NCI-H1105 (cell line): ENCODE results near the gene BABAM1.

Experiments used
- DNase-seq: peaks from one replicate; lab custom pipeline; 2025; lab: John Stamatoyannopoulos, UW

The BABAM1 gene

DNA sequence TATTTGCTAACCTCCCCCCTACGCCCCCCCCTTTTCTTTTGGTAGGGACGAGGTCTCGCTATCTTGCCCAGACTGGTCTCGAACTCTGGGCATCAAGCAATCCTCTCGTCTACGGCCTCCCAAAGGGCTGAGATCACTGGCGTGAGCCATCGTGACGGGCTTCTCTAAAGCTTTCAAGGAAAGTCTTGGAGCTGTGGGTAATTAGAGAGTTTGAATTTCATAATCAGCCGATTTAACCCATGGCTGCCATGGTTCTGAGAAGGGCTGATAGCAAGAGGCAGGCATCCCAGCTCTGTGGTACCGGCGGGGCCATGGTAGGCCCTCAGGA, 36.7 kb downstream of the BABAM1 start:
- no peak for DNase-seq

DNA sequence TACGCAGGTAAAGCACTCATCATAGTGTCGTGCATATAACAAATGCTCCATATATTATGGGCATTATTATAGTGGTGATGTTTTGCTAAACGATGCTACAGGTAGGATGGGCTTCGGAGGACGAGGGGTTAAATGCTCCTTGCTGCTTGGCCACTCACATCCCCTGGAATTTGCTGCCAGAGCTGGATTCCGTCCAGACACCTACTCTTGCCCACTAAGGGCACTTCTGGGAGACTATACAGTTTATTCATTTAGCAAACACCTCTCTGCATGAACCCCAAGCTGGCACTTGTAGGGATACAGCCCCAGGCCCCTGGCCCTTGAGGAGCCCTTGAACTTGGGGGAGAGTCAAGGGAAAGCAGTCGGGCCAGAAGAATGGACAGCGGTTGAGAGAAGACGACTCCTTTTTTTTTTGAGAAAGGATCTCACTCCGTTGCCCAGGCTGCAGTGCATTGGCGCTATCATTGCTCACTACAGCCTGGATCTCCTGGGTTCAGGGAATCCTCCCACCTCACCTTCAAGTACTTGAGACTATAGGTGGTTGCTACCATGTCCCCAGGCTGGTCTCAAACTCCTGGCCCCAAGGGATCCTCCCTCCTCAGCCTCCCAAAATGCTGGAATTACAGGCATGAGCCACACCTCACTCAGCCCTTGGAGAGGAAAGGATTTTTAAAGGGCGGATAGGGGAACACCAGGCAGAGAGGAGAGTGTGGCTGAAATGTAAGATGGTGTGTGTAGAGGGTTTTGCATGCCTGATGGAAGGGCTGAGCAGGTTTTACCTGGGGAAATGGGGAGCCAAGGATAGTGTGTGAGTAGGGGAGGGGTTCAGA, 37.4 kb downstream of the BABAM1 start:
- no peak for DNase-seq

DNA sequence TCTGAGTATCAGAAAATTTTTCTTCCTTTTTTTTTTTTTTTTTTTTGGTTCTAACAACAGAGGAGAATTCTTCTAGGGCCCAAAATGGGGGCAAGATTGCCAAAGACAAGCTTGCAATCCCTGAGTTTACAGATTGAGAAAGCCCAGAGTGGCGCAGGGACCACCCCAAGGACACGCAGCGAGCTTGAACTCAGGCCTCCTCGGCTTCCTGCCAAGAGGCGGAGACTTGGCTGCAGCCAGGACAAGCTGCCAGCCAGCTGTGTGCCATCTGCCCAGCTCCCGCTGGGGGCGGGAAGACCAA, 37.9 kb downstream of the BABAM1 start:
- no peak for DNase-seq

DNA sequence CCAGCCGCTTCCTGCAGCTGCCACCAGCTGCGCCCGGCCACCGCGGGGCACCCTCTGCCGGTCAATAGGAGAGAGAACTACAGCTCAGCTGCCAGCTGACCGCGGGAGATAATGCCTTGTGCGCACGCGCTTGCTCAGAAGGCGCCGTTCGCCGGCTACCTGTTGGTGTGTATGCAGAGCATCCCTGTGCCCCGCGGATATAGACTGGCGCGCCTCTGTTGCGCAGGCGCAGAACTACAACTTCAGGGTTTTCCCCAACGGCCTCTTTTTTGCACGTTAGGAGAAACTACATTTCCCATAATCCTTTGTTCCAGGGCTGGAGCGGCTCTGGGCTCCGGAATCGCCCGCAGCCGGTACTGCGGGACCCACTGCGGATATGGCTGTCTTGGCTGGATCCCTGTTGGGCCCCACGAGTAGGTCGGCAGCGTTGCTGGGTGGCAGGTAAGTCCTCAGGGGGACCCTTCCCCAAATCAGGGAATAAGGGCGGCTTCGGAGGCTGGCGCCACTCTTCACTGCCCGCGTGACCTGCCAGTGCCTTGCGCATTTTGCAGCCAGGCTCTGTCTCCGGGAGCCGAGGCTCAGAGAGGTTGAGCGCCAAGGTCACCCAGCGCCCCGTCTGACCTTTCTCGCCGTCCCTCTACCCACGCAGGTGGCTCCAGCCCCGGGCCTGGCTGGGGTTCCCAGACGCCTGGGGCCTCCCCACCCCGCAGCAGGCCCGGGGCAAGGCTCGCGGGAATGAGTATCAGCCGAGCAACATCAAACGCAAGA, 38.5 kb downstream of the BABAM1 start, which contains the start of gene MRPL34:
TSS of gene MRPL34 (plus strand) at position 356 of the 768 bp plus-strand sequence. CDS start at position 377, 21 bp downstream.
- peak; percentile 98 for DNase-seq

DNA sequence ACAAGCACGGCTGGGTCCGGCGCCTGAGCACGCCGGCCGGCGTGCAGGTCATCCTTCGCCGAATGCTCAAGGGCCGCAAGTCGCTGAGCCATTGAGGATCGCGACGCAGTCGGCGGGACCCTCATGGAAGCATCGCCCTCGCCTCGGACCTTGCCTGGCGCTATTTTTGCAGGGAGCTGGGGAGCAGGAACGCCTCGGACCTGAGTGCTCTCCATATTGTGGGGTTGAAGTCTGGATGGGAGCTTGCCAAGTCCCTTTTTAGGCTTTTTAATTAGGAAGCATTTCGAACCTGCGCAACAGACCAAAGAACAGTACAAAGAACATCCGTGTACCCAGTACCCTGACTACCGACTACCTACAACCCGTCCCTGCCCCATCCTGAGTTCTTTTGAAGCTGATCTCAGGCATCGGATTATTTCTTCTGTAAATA, 39.1 kb downstream of the BABAM1 start:
- no peak for DNase-seq

DNA sequence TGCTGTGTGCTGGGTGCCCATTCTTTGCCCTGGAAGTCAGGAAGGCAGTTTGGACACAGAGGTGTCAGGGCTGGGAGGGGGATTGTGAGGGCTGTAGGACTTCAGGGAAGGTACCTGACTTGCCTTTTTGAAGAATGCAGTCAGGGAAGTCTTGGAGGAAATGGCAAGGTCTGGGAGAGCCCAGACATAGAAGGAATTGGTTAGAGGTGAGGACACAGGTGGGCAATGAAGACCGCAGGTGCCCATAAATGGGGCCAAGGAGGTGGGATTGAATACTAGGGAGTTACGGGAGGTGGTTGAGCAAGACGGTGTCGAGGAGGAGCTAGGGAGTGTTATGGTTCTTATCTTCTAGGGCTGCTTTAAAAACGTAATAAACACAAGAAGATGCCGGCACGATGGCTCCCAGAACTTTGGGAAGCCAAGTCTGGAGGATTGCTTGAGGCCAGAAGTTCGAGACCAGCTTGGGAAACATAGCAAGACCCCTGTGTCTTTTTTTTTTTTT, 40.7 kb downstream of the BABAM1 start:
- no peak for DNase-seq

DNA sequence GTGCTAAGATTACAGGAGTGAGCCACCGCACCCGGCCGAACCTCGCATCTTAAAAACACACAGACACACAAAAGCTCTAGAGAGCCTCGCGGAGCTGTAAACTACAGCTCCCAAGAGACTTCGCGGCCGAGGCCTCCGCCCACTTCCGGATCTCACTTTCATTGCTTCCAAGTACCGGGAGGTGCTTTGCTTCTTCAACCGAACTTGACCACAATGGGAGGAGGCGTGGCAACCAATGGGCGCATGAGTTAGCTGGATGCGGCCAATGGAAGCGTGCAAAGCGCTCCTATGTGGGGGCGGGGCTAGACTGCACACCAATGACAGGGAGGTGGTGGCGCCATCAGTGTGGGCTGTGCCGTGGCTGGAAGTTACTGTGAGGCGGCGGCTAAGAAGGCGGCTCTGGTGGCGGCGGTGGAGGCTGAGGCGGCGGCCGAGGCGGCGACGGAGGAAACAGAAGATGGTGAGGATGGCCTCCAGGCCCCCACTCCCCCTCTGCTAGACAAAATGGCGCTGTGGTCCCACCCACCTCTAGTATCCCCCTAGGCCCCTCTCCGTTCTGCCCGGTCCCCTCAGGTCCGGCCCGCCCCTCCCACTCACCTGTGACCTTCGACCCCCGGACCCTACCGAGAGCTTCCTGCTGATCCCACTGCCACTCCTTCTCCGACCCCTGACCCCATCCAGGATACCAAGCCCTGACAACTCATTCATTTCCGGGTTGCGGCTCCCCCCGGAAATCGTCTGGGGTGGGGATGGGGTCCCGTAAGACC, 42.1 kb downstream of the BABAM1 start, which contains the start of gene DDA1:
TSS of gene DDA1 (plus strand) at position 366 of the 767 bp plus-strand sequence. CDS start at position 458, 92 bp downstream.
- DNase-seq, result peak; percentile 99

DNA sequence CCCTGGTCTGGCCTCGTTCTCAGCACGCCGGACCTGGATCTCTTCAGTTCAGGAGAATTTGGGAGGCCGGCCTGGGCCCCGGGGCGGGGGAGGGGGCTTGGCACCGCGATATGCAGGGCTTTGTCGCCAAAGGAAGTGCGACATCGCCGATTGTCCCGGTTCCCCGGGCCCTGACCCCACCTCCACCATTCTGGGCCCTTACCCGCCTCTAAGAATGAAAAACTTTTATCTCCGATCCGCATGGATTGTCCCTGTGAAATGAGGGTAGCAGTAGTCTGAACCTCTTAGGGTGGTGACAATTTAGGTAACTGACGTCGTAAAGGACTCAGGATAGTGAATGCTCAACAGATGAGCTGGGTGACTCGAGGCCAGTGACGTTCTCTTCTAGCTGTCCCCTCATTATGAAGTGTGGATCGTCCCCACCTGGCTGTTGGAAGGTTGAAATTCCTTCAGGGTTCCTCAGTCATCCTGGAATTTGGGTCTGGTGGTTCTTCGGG, 42.8 kb downstream of the BABAM1 start:
- DNase-seq, result no peak

DNA sequence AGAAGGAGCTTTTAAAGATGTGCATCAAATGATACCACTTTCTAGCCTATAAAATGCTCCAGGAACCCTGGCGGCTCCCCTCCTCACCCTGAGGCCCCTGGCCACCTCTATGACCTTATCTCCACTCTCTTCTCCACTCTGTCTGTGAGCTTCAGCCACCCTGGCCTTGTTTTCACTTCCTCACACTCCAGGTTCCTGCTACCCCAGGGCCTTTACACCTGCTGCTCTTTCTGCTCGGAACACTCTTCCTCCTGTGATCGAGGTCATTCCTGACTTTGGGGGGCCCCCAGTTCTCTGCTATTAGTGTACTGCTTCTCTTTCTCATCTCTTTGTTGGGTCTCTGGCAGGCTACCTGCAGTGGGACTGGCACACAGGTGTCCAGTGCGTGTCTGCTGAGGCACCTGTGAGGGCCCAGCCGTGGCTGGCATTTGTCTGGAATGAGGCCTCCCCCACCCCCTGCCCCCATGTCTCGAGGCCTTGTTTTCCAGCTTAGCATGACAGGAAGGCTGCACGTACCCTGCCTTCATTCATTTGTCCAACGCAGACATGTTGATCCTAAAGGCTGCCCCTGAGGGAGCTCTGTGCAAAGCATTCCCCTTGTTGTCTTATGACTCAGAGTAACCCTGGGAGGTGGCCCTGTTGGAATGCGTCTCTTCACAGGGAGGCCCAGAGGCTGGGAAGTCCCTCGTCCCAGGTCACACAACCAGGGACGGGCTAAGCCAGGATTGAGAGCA, 44.4 kb downstream of the BABAM1 start:
- no peak for DNase-seq

DNA sequence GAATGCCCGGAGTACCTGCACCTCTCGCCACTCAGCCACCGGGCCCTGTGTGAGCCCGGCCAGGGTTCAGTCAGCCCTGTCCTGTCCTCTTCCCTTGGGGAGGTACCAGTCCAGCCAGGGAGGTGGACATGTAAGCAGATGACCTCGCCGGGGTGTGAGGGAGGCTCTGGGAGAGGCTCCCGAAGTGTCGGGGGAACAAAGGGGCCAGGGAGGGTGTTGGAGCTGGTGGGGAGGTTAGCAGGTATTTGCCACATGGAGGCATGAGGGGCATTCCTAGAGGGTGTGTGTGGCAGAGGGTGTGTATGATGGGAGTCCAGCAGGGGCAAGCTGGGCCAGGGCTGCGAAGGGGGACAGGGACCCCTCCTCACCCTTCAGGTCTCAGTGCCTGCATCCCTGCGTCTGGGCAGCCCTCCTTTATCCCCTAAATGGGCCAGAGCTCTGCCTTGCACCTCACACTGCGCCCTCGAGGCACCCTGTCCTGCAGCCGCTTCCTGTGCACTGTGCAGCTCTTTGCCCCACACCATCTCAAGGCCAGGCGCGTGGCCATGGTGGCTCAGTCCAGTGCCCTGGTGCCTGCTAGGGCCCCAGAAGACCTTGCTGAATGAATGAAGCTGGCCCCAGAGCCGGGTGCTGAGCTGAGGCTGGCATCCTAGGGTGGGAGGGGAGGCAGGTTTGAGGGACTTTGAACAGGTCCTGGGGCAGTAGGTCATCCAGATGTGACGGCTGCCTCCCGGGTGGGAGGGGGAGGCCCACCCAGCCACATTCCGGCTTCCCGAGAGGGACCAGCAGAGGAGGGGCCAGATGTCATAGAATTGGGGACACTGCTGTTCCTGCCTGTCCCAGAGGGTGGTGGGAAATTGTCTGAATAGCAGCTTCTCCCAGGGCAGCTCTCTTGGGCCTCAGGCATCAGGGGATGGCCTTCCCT, 45.2 kb downstream of the BABAM1 start:
- DNase-seq, result no peak

DNA sequence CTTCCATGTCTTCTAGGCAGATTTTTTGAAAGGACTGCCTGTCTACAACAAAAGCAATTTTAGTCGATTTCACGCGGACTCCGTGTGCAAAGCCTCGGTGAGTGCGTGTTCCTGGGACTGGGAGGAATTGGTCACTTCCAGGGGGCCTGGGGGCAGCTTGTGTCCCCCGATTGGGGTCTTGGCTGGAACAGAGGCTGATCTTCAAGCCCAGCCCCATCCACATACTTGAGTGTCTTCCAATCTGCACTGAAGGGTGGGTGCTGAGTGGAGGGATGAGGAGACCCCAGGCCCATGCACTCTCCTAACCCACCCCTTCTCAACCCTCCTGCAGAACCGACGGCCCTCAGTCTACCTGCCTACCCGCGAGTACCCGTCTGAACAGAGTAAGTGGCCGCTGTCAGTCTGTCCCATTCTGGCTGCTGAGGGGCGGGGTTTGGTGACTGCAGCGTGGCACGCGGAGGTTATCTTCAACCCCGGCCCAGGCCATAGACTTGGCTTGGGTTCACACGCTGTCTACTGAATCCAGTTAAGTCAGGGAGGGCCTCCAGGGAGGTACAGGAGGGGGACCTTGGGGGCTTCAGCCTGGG, 46.9 kb downstream of the BABAM1 start:
- DNase-seq, result no peak

DNA sequence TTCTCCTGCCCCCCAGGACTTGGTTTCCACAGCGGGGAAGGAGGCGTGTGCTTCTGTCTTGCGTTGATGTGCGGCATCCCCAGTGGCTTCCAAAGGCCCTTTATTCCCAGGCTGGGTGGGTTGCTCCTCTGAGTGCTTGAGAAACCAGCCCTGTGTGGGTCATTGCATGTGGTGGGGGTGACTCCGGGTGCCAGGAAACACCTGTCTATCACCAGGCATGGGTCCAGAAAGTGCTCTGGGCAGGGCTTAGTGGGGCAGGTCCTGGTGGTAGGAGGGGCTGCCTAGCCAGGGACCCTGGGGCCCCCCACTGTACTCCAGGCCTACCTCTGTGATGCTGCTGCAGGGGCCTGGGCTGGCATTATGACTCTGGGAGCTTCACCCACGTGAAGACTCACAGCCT, 51.7 kb downstream of the BABAM1 start:
- no peak for DNase-seq

DNA sequence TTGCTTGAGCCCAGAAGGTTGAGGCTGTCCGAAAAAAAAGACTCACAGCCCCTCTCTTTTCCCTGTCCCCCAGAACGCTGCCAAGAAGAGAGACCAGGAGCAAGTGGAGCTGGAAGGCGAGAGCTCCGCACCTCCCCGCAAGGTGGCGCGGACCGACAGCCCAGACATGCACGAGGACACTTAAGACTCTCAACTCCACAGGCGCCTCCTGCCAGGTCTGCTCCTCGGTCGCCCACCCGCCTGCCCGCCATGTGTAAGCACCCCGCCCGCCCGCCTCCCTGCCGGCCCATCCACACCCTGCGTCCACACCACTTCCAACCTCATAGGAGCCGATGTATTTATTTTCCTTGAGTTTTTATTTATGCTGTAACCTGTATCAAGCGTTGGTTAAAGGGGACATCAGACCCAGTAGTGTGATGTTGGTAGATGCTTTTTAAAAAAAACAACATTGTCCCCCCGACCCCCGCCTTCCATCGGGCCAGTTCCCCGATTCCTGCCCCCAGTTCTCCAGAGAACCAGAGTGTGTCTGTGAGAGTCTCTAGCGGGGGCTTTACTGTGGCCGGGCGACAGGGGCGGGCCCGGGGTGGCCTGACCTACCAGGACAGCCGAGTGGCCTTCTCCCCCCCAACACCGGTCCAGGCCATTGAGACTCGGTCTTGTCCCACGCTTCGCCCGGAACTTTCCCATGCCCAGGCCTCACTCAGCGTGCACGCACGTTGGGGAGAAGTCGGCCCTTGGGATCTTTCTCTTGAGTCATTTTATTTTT, 52.4 kb downstream of the BABAM1 start:
- DNase-seq, result no peak

DNA sequence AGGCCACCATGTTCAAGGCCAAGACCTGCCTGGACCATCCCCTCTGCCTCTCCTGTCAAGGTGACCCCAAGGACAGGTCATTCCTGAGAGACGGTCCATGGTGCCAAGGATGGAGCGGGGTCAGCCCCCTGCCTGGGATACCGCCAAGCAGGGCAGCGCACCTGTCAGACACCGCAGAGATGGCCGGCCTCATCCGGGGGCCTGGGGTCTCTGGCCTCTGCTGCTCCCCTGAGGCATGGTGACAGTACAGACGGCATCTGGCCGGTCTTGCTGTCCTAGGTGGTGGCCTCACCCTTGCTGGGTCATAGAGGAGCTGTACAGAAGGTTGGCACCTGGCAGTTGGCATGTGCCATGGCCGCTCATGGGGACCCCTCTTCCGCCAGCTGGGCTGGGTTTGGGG, 53.2 kb downstream of the BABAM1 start:
- no peak for DNase-seq

DNA sequence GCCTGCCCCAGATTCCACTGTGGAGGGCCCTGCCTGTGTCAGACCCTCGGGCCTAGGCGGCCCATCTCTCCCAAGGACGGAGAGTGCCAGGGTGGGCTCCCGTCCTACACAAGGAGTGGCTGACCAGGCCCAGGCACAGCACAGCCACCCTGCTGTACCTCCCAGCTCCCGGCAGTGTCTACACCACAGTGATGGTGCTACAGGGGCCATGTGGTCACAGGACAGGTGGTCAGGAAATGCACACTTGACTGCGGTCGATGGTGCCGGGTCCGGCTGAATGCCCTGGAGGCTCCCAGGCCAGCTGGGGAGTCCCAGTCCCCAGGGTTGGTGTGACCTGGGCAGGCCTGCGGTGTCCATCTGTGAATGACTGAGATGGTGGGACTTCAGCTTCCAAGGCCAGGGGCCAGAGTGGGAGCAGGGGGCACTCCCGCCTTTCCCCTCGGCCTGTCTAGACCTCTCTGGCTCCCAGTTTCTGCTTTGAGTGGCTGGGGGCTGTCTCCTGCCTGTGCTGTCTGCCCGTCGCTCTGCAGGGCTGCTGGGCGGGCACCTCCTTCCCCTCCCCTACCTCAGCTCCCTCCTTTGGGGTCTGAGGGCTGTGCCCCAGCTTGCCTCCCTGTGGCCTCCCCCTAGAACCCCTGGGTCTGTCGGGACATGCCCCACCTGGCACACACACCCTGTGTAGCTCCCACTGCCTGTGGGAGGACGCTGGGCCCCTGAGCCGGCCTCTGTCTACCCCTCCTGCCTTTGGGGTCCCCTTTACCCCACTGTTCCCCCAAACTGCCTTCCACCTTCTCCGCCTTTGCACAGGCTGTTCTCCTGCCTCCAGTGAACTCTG, 54.6 kb downstream of the BABAM1 start:
- no peak for DNase-seq

DNA sequence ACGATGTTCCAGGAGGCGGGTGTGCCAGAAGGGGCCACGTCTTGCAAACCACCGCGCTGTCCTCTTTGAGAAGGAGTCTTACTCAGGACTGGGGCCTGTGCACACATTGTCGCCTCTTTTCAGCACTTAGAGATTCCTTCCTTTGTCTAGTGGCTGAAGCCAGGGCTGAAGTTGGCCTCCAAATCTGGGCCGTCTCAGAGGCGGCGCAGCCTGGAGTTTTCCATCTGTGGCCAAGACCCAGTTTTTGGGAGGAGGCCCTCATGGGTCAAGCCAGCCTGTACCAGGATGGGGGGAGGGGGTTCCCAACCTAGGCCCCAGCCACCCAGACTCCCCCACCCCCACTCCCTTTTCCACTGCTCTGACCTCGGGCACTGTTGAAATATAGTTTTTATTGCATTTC, 55.6 kb downstream of the BABAM1 start:
- DNase-seq, result no peak

DNA sequence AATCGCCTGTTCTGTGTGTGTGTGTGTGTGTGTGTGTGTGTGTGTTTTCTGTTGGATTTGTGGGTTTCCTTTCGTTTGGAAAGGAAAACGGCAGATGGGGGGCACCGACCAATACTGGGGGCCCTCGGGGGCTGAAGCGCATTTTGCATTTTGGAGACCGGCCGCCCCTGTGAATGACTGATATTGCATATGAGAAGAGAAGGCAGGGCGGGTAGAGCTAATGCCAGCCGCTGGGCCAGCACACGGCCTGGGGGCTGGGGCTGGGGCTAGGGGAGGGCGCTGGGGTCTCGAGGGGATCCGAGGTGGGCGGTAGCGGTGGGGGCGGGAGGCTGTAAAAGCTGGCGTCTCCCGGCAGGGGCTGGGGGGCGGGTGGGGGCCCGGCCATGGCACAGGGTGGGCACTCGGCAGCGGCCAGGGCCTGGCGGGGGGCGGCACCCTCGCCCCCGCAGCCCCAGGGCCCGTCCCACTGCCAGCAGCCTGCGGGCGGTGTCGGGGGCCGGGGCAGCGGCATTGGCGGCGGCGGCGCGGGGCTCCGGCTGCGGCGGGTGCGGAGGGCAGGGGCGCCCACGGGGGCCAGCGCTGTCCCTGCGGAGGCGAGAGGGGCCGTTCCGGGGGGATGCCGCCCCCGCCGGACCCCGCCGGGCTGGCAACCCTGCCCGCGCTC, 56.2 kb downstream of the BABAM1 start:
- no peak for DNase-seq

DNA sequence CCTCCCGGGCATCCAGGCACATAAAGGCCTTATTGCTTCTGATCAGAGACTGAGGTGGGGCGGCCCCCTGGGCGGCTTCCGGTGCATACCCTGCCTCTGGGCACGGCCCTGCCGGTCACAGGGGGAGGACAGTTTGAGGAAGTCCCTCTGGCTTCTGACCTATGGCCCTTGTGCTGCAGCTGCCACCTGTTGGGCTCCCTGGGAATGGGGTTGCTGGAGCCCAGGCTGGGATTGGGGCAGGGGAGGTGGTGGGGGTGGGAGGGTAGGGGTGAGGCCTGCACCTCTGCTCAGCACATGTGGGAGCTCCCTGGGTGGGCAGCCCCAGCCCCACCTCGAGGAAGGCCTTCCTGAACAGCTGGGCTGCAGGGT, 56.7 kb downstream of the BABAM1 start:
- DNase-seq, result no peak
